SK-N-SH (cell line): ENCODE measurements around the gene HSD11B1L.

Experiments used
- NRF1 ChIP-seq: IDR thresholded peaks from 2 replicates; pipeline ENCODE4 v1.6.1; 2012; ENCODE audit warnings: low read depth, mild to moderate bottlenecking, low read length
- POLR2AphosphoS5 ChIP-seq: IDR thresholded peaks from 2 replicates; pipeline ENCODE4 v1.6.1; 2012; ENCODE audit warnings: low read depth, low read length
- SMC3 ChIP-seq: IDR thresholded peaks from 2 replicates; pipeline ENCODE4 v1.6.1; 2012; ENCODE audit warnings: low read depth, low read length, improper control_type of control experiment
- TF ChIP-seq, protein P1 (sequence below): fragments of 200-600 bp; sonication (generic); IDR thresholded peaks from 2 replicates; pipeline ENCODE4 v1.6.1; 2017; ENCODE audit warnings: antibody characterized with exemption, mild to moderate bottlenecking, moderate library complexity
- TF ChIP-seq, protein P2 (sequence below): IDR thresholded peaks from 2 replicates; pipeline ENCODE4 v1.6.1; 2012; ENCODE audit warnings: mild to moderate bottlenecking, low read depth, low read length, moderate library complexity
- TF ChIP-seq, protein P3 (sequence below): IDR thresholded peaks from 2 replicates; pipeline ENCODE4; 2012
- TF ChIP-seq, protein P4 (sequence below): IDR thresholded peaks from 2 replicates; pipeline ENCODE4 v1.4.0; 2012; ENCODE audit warnings: low read depth

- TF ChIP-seq, protein P1, sequence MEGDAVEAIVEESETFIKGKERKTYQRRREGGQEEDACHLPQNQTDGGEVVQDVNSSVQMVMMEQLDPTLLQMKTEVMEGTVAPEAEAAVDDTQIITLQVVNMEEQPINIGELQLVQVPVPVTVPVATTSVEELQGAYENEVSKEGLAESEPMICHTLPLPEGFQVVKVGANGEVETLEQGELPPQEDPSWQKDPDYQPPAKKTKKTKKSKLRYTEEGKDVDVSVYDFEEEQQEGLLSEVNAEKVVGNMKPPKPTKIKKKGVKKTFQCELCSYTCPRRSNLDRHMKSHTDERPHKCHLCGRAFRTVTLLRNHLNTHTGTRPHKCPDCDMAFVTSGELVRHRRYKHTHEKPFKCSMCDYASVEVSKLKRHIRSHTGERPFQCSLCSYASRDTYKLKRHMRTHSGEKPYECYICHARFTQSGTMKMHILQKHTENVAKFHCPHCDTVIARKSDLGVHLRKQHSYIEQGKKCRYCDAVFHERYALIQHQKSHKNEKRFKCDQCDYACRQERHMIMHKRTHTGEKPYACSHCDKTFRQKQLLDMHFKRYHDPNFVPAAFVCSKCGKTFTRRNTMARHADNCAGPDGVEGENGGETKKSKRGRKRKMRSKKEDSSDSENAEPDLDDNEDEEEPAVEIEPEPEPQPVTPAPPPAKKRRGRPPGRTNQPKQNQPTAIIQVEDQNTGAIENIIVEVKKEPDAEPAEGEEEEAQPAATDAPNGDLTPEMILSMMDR: no peak
- TF ChIP-seq NRF1 (no peak), POLR2AphosphoS5 (no peak), SMC3 (no peak)
- TF ChIP-seq, protein P2, sequence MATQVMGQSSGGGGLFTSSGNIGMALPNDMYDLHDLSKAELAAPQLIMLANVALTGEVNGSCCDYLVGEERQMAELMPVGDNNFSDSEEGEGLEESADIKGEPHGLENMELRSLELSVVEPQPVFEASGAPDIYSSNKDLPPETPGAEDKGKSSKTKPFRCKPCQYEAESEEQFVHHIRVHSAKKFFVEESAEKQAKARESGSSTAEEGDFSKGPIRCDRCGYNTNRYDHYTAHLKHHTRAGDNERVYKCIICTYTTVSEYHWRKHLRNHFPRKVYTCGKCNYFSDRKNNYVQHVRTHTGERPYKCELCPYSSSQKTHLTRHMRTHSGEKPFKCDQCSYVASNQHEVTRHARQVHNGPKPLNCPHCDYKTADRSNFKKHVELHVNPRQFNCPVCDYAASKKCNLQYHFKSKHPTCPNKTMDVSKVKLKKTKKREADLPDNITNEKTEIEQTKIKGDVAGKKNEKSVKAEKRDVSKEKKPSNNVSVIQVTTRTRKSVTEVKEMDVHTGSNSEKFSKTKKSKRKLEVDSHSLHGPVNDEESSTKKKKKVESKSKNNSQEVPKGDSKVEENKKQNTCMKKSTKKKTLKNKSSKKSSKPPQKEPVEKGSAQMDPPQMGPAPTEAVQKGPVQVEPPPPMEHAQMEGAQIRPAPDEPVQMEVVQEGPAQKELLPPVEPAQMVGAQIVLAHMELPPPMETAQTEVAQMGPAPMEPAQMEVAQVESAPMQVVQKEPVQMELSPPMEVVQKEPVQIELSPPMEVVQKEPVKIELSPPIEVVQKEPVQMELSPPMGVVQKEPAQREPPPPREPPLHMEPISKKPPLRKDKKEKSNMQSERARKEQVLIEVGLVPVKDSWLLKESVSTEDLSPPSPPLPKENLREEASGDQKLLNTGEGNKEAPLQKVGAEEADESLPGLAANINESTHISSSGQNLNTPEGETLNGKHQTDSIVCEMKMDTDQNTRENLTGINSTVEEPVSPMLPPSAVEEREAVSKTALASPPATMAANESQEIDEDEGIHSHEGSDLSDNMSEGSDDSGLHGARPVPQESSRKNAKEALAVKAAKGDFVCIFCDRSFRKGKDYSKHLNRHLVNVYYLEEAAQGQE: no peak
- TF ChIP-seq, protein P3, sequence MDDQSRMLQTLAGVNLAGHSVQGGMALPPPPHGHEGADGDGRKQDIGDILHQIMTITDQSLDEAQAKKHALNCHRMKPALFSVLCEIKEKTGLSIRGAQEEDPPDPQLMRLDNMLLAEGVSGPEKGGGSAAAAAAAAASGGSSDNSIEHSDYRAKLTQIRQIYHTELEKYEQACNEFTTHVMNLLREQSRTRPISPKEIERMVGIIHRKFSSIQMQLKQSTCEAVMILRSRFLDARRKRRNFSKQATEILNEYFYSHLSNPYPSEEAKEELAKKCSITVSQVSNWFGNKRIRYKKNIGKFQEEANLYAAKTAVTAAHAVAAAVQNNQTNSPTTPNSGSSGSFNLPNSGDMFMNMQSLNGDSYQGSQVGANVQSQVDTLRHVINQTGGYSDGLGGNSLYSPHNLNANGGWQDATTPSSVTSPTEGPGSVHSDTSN: no peak
- TF ChIP-seq, protein P4, sequence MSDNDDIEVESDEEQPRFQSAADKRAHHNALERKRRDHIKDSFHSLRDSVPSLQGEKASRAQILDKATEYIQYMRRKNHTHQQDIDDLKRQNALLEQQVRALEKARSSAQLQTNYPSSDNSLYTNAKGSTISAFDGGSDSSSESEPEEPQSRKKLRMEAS: no peak
These were observed 25.9 kb upstream of the HSD11B1L start for GRCh38 chr19:5654931-5655330.
